GM18517 (cell line): ENCODE results near the gene TRIM63.
"Not testable (repeated sequence)": the region's sequence is repeated elsewhere in the genome, so short reads cannot be mapped to it uniquely, and the experiment has no call there.

Source experiments
- ATAC-seq: cut with Tn5 transposase; IDR thresholded peaks from one replicate; pipeline ENCODE4 v1.9.1; 2021; ENCODE audit warnings: mild to moderate bottlenecking, moderate library complexity; ENCODE audit not compliant: unreplicated experiment

Gene TRIM63

GRCh38 chr1:26067432-26067911 lies at the start of gene TRIM63:
Gene TRIM63, minus strand, starts transcription at chr1:26067630. Its CDS starts 136 bp downstream, at chr1:26067494.
- no peak for ATAC-seq

DNA sequence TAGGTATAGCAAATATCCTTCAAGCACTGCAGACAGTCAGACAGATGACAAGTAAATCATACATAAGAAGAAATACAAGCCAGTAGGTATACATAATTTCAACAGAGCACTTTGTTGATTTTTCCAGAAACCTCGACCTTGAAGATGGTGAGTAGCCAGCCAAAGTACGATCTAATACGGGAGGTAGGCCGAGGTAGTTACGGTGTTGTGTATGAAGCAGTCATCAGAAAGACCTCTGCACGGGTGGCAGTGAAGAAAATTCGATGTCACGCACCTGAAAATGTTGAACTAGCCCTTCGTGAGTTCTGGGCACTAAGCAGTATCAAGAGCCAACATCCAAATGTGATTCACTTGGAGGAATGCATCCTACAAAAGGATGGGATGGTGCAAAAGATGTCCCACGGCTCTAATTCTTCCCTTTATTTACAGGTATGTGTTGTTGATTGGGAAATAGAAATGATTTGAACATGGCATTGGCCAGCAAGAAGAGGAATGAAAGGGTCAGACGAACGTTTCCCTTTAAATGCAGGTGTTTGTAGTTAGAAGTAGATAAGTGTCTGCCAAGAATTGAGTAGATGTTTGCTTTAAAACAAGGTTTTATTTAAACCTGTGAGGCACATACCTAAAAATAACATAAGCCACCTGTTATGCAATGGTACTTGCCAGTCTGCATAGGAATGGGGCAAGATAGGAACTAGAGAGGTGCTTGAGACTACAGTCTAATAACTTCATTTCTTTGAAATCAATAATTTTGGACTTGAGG lies 46.9 kb upstream of the TRIM63 start:
- no peak for ATAC-seq

GRCh38 chr1:26112407-26112775 lies 45.0 kb upstream of the TRIM63 start:
- peak; percentile 8 for ATAC-seq

- peak; percentile 65 for ATAC-seq
These were observed 44.3 kb upstream of the TRIM63 start, which contains the start of gene PDIK1L for GRCh38 chr1:26111530-26112406. Gene PDIK1L, plus strand, starts transcription at chr1:26111824. Its CDS starts 2,485 bp downstream, at chr1:26114309.

DNA sequence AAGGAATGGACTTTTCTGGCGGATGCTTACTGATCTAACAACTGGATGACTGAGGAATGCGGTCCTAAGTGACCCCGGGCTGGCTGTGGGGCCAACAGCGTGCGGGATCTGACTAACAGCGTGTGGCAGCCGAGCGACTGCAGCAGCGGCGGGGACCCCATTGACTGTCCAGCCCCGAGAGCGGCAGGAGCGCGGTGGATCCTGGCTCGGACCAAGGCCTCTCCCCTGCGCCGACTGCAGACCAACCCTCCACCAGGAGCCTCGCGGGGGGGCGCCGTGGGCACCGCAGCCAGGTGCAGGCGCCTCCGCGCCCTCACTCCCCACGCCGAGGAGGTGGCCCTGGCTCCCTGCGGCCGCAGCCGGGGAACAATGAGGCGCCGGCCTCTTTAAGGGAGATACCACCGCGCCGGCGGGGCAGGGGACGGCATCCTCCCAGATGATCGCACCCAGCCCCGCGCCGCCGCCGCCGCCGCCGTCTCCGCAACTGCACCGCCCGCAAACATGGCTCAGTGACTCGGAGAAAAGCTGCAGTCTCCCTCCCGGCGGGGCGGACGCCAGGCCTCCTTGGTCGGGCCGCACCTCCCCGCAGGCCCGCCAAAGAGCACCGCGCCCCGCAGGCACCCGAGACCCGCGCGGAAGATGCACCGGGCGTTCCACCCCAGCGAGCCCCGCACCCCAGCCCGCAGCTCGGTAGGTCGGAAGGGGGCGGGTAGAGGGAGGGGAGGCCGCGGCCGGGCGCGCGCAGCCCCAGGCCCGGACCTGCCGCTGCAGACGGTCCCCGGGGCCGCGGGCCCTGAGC lies 43.5 kb upstream of the TRIM63 start:
- peak; percentile 47 for ATAC-seq

DNA sequence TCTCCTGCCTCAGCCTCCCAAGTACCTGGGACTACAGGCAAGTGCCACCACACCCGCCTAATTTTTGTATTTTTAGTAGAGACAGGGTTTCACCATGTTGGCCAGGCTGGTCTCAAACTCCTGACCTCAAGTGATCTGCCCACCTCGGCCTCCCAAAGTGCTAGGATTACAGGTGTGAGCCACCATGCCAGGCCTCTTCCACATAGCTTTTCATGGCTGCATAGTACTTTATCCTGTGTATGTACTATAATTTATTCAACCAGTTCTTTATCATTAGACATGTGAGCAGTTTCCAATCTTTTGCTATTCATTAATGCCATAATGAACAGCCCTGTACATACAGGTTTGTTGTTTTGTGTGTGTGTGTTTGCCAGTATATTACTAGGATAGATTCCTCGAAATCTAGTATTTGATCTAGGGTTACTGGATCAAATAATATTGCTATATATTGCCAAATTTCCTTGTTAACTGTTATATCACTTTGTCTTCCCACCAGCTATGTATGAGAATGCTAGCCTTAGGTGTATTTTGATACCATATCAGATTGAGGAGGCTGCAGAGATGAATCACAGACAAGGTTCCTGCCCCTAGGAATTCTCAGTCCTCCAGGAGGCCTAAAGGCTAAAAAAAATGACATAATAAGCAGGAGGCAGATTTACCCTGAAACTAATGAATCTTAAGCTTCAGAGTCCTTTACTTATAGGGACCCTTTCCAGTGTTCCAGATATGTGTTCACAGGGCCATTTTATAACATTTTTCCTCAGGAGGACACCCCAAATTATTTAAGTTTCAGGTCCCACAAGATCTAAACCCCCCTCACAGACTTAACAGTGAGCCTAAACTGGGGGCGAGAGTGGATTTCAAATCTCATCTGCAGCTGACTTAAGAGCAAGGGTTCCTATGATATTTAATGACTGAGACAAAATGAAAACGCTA lies 42.1 kb upstream of the TRIM63 start:
- no peak for ATAC-seq

DNA sequence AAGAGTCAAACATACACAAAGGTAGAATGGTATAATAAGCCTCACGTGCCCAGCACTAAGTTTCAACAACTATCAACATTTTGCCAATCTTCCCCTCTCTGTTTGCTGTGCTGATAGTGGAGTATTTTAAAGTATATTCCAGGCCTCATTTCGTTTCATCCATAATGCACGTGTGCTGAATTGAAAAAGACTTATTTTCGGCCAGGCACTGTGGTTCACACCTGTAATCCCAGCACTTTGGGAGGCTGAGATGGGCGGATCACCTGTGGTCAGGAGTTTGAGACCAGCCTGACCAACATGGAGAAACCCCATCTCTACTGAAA lies 37.8 kb upstream of the TRIM63 start:
- ATAC-seq: not testable (repeated sequence)

DNA sequence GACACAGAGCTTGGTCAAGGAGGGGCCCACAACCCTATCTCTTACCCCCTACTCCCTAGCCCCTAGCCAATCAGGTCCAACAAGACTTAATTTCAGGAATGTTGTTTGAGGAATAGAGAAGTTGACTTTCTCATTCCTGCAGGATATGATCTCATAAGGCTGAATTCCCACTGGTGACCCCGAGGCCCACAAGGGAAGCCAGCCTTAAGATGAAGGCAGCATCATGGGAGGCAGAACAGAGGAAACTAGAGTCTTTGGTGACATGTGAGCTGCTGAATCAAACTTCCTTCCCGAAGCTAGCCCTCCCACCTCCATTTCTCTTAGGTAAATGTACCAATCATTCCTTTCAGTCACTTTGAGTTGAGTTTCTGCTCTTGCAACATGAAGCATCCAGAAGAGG lies 35.1 kb upstream of the TRIM63 start:
- ATAC-seq: no peak

GRCh38 chr1:26102119-26102518 lies 34.7 kb upstream of the TRIM63 start:
- ATAC-seq: no peak

DNA sequence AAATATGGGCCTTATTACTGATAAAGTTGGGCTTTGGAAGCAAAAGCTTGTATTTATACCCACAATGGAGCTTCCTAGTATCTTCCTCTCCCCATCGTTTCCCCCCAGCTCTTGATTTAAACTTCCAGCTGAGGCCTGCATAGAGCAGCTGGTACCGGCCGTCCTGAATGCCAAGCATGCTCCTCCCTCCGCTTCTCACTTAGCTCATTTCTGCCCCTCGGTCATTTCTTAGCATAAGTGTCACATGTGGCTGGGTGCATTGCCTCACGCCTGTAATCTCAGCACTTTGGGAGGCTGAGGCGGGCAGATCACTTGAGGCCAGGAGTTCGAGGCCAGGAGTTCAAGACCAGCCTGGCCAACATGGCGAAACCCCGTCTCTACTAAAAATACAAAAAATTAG lies 32.8 kb upstream of the TRIM63 start:
- ATAC-seq: not testable (repeated sequence)

DNA sequence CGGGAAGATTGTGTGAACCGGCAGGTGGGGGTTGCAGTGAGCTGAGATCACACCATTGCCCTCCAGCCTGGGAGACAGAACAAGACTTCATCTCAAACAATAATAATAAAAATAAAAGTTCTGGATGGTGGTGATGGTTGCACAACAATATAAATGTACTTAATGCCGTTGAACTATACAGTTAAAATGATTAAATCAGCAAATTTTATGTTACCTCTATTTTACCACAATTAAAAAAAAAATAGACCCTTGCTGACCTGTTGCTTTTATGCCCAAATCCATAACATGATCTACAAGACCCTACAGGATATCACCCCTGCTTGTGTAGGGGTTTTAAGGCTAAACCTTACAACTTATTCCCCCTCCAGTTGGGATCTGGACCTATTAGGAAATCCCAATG lies 32.4 kb upstream of the TRIM63 start:
- ATAC-seq: no peak

GRCh38 chr1:26098602-26099001 lies 31.2 kb upstream of the TRIM63 start:
- no peak for ATAC-seq

GRCh38 chr1:26097696-26098095 lies 30.3 kb upstream of the TRIM63 start:
- ATAC-seq: no peak

DNA sequence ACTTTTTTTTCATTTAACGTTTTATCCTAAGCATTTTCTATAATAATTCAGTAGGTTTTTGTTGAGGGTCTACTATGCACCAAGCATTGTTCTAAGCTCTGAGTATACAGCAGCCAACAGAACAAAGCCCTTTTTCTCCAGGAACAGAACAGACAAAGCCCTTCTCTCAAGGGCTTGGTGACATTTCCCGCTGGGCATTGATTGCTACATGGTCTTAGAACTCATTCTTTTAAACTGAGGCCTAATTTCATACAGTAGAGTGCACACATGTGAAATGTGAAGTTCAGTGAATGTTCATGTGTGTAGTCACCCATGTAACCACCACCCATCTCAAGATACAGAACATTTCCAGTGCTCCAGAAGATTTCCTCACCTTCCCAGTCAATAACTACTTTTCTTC lies 29.0 kb upstream of the TRIM63 start:
- ATAC-seq: no peak

DNA sequence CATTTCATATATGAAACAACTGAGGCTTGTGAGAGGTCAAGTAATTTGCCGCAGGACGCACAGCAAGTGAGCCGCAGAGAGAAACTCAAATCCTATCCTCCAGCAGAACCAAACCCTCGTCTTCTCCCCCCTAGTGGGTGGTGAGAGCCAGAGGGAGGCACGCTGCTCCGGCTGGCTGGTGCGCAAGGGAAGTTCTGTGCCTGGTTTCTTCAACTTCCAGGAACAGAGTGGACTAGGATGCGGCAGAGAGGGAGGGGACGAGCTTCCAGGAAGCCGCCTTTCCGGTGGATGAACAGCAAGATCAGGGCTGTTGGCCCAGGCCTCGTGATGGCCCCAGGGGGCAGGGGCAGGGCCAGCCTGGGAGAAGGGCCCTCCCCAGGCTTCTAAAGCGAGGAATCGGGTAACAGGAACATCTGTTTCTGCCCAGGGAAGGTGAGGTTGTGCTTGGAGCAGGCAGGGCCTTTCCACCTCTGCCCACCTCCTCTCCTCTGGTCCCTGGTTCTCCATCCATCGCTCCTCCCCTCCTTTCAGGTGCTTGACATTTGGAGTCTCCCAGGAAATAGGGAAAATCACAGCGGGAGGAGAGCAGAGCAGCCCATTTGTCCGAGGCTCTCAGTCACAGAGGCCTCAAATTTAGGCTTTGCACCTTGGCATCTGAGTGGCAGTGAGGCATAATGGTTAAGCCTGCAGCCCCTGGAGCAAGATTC lies 27.4 kb upstream of the TRIM63 start:
- ATAC-seq: no peak

GRCh38 chr1:26094076-26094669 lies 26.7 kb upstream of the TRIM63 start:
- ATAC-seq: no peak

DNA sequence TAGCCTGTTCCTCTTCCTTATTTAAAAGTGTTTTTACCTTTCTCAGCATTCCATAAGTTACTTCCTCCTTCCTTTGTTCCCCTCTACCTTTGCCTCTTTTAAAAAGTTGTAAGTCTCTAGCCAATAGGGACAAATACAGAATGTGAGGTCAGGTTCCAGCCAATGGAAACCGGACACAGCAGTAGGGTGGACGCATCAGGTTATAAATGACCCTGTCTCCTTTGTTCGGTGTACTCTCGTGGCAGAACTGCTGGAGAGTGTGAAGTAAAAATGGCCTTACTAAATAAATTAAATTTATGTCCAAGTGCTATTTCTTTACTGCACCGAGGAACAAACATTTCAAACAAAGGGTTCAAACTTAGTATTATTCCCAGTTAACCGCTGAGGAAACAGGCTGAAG lies 26.1 kb upstream of the TRIM63 start:
- ATAC-seq: not testable (repeated sequence)

DNA sequence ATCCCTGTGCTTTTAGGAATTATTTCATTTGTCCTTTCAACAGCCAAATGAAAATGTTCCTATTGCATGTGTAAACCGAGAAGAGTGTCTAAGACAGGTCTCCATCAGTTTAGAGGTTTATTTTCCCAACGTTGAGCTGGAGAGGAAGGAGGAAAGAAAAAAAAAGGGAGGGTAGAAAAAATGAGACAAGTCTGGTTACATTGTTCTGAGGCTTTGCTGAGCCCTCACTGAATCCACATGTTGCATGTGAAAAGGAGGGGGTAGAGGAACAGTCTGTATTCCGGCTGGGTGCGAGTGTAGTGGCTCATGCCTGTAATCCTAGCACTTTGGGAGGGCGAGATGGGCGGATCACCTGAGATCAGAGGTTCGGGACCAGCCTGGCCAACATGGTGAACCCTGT lies 25.0 kb upstream of the TRIM63 start:
- ATAC-seq: no peak

DNA sequence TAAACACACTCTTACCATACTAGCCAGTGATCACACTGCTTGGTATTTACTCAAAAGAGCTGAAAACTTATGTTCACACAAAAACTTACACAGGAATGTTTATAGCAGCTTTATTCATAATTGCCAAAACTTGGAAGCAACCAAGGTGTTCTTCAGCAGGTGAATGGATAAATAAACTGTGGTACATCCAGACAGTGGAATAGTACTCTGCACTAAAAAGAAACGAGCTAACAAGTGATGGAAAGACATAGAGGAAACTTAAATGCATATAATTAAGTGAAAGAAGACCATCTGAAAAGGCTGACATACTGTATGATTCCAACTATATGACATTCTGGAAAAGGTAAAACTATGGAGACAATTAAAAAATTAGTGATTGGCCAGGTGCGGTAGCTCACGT lies 23.5 kb upstream of the TRIM63 start:
- ATAC-seq: no peak
